ENCODE measurements around the gene TAF1. TPM values are rescaled to one million over a fixed set of nuclear protein-coding genes. Genes with fewer than 3 reads are reported as not detected.

TAF1 gene
- total and polyA plus RNA-seq, 9 of the 15 experiments (the other 6 are each of a cell fraction or from before 2014, with no cell fraction given): 6.4 to 45.1 (median 38.1) TPM

- TF ChIP-seq MTA3 (IDR thresholded peaks at IDR 0.05; ENCODE audit: borderline replicate concordance): no peak
- TF ChIP-seq FOXJ2 (tag; IDR thresholded peaks at IDR 0.05): no peak
- no peak for TF ChIP-seq MBD1 (CRISPR knock-in tag; IDR thresholded peaks at IDR 0.05)
- no peak for TF ChIP-seq RBM22 (IDR thresholded peaks at IDR 0.05; ENCODE audit: low read depth, low read length, poor library complexity, severe bottlenecking)
- TF ChIP-seq ZNF124 (CRISPR knock-in tag; IDR thresholded peaks at IDR 0.05): no peak
- TF ChIP-seq FOXM1 (IDR thresholded peaks at IDR 0.05; ENCODE audit: low read depth): no peak
- TF ChIP-seq FOXM1 (CRISPR knock-in tag; IDR thresholded peaks at IDR 0.05; ENCODE audit: low read depth): no peak
- TF ChIP-seq SAFB2 (IDR thresholded peaks at IDR 0.05; ENCODE audit: borderline replicate concordance, low read depth, low read length, severe bottlenecking): no peak
- no peak for TF ChIP-seq E4F1 (CRISPR knock-in tag; IDR thresholded peaks at IDR 0.05; ENCODE audit: borderline replicate concordance)
- TF ChIP-seq RNF2 (IDR thresholded peaks at IDR 0.05): no peak
- no peak for TF ChIP-seq SIN3B (IDR thresholded peaks at IDR 0.05; ENCODE audit: low read depth)
- TF ChIP-seq ZBTB5 (IDR thresholded peaks at IDR 0.05): no peak
- TF ChIP-seq ZNF668 (CRISPR knock-in tag; IDR thresholded peaks at IDR 0.05): no peak
- TF ChIP-seq ZBTB49 (CRISPR knock-in tag; IDR thresholded peaks at IDR 0.05; ENCODE audit: borderline replicate concordance): no peak
- no peak for TF ChIP-seq FOXJ3 (CRISPR knock-in tag; IDR thresholded peaks at IDR 0.05)
- TF ChIP-seq NBN (IDR thresholded peaks at IDR 0.05; ENCODE audit: low read depth): no peak
- no peak for TF ChIP-seq ILF3 (IDR thresholded peaks at IDR 0.05; ENCODE audit: borderline replicate concordance)
- TF ChIP-seq ZNF12 (CRISPR knock-in tag; IDR thresholded peaks at IDR 0.05): no peak
- TF ChIP-seq MYBL2 (IDR thresholded peaks at IDR 0.05; ENCODE audit: low read depth): no peak
- no peak for TF ChIP-seq MYBL2 (CRISPR knock-in tag; IDR thresholded peaks at IDR 0.05; ENCODE audit: borderline replicate concordance)
- TF ChIP-seq FOXP1 (CRISPR knock-in tag; IDR thresholded peaks at IDR 0.05): no peak
Observed at GRCh38 chrX:71366674-71367256, 608 bp downstream of the TAF1 start (continued).

Data from K562 (cell line).